Activated CD4-positive, alpha-beta T cell treated with anti-CD3 and anti-CD28 coated beads for 4 hours (primary cell): Measurements from ENCODE around the gene GLG1.
A peak's percentile ranks its signal among the peaks of the same experiment; 100 is the strongest.

Experiments used
- DNase-seq, 2 donors: peaks; one replicate each; pipeline ENCODE4 v3.0.0-alpha.2; 2020

The GLG1 gene

DNA sequence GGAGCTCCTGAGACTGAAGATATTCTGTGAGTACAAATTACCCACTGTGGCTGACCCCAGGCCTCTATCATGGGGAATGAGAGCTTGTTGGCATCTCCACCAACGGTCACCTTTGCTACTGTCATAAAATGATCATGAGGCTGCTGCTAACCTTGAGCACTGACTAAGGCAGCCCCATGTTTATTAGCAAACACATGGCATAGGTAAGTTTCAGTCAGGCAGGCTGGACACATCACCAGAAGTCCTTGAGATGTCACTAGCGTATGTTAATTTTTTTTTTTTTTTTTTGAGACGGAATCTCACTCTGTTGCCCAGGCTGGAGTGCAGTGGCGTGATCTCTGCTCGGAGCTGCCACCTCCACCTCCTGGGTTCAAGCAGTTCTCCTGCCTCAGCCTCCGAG is 1.5 kb upstream of the GLG1 start:
- DNase-seq, result no peak

DNA sequence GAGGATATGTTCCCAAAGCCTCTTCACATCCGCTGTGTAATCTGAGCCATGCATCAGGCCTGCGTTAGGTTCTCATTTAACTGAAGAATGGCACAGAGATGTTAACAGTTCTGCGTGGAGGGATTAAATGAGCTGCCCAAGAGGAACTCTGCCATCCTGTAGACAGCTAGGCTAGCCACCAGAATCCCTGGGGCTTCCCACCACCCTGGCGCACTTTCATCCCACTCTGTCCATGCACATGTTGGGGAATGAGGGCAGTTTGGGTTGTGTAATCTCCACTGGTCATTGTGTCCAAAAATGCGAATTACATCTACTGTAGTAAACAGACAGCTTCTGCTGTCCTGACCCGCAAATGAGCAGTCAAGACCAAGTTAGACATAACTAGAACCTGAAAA is 1.0 kb upstream of the GLG1 start:
- no peak for DNase-seq

GRCh38 chr16:74607310-74607961 is 522 bp upstream of the GLG1 start:
- DNase-seq, result no peak

DNA sequence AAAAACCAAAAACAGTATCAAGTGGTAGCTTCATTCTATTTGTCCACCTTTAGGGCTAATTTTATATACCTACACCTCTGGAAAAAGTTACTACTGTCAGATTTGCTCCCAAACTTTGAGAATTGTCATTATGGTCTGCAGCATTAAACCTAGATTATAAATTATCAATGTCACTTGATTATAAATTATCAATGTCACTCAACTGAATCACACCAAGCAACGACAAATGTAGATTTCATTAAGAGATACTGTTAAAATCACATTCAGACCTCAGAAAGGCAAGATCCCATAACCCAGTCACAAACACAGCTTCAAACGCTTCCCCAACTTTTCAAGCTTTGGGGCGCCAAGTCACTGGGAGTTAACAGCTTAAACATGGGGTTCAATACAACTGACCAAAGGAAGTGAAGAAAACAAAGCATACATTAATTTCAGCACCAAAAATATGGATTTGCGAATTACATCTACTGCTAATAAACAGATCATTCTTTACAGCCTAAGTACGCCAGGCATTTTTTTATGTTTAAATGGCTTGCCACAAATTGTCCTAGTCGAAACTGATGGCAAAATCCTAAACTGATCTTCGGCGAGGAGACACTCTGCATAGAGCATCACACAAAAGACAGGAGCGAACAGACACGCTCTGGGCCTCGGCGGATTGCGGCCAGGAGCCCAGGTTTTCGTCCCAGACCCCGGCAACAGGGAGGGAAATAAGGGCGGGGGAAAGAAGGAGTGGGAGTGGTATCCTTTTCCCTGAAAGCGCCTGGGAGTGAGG is 981 bp downstream of the GLG1 start:
- DNase-seq, result no peak

- DNase-seq, result no peak
Observed at GRCh38 chr16:74605332-74605731, 1.6 kb downstream of the GLG1 start.

GRCh38 chr16:74603848-74604247 is 3.1 kb downstream of the GLG1 start:
- DNase-seq, result no peak

- peak; percentile 48 to 52 for DNase-seq
Observed at GRCh38 chr16:74601126-74601871, 5.6 kb downstream of the GLG1 start.

GRCh38 chr16:74596586-74596985 is 10.3 kb downstream of the GLG1 start:
- DNase-seq, result no peak

DNA sequence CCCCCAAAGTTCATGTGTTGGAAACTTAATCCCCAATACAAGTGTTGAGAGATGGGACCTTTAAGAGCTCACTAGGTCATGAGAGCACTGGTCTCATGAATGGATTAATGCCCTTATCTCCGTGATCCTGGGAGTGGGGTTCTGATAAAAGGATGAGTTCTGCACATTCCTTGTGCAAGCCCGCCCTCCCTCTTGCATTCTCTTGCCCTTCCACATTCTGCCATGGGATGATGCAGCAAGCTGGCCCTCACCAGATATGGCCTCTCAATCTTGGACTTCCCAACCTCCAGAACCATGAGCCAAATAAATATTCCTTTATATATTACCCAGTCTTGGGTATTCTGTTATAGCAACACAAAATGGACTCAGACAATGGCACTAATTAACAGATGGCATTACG is 14.1 kb downstream of the GLG1 start:
- DNase-seq, result no peak

GRCh38 chr16:74591876-74592650 is 14.9 kb downstream of the GLG1 start:
- DNase-seq, result no peak

DNA sequence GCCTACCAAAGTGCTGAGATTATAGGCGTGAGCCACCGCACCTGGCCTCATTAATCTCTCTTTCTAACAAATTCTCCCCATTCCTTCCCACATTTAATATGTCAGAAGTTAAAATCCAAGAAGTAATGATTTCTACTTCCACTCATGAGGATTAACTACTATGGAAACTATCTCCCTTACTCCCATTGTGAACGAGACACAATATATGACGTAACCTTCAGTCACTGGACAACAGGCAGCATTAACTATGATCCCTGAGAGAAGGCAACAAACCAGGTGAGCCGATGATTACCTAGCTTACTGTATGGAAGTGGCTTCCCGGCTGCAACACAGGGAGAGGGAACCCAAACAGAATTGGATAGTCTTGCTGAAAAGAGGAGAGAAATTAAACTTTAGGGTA is 20.0 kb downstream of the GLG1 start:
- DNase-seq, result no peak

- no peak for DNase-seq
Observed at GRCh38 chr16:74585846-74586443, 21.0 kb downstream of the GLG1 start.

GRCh38 chr16:74583926-74584666 is 22.8 kb downstream of the GLG1 start:
- no peak for DNase-seq

DNA sequence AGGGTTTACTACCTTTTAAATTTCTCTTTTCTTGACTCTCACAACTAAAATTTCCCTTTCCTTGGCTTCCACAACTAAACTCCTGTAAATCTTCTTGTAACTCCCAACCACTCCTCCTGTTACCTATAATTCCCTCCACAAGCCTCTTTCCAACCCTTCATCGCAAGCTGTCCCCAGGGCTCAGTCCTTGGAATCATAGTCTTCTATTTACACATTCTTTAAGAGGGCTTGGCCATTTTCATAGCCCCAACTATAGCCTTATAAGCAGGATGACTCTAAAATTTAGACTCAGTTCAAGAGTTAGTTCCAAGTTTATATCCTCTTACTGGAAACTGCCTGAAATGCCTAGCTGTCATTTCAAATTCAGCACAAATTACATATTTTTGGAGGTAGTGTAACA is 23.9 kb downstream of the GLG1 start:
- no peak for DNase-seq

DNA sequence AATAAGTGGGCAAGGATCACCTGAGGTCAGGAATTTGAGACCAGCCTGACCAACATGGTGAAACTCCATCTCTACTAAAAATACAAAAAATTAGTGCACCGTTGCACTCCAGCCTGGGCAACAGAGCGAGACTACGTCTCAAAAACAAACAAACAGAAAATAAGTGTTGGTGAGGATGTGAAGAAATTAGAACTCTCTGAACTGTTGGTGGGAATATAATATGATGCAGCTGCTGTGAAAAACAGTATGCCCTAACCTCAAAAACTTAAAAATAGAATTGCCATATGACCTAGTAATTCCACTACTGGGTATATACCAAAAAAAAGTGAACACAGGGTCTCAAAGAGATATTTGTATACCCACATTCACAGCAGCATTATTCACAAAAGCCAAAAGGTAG is 26.1 kb downstream of the GLG1 start:
- no peak for DNase-seq

DNA sequence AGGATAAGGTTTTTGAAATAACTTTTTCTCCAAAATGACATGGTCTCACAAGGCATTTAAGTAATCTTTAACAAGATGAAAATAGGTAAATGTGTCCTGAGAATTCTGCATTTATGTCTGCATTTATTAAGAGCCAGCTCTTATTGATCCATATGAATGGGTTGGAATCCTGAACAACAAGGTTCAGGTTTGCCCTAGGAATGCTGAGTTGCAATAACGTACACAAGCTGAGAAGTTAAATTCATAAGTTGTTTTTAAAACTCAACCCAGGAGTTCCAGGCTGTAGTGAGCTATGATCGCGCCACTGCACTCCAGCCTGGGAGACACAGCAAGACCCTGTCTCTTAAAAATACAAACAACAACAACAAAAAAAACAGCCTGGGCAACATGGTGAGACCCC is 28.1 kb downstream of the GLG1 start:
- no peak for DNase-seq

DNA sequence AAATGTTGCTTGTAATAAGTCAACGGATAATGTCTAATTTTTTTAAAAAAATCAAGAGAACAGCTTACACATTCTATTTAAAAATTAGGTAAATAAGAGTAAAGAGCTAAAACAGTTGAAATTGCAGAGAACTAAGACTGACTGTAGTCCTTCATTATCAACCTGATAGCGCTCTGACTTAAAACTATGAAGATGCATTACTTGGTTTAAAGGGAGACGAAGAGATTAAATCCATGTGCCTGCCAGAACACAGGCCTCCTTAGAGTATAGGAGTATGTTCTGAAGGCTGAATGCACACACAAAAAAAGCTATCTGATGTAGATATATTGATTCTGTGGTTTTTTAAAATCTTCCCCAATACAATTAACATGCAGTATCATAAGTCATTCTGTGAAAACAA is 28.5 kb downstream of the GLG1 start:
- no peak for DNase-seq

GRCh38 chr16:74577882-74578366 is 29.0 kb downstream of the GLG1 start:
- DNase-seq, result no peak

- DNase-seq, result no peak
Observed at GRCh38 chr16:74575807-74576643, 30.9 kb downstream of the GLG1 start.

GRCh38 chr16:74575175-74575806 is 31.6 kb downstream of the GLG1 start:
- no peak for DNase-seq
